ENCODE data around the gene LCE1B. TPM values are rescaled to one million over a fixed set of nuclear protein-coding genes. Genes with fewer than 3 reads are reported as not detected.
A peak's percentile ranks its signal among the peaks of the same experiment; 100 is the strongest.

Gene LCE1B
- polyA plus RNA-seq, 2 donors, result not detected

DNA sequence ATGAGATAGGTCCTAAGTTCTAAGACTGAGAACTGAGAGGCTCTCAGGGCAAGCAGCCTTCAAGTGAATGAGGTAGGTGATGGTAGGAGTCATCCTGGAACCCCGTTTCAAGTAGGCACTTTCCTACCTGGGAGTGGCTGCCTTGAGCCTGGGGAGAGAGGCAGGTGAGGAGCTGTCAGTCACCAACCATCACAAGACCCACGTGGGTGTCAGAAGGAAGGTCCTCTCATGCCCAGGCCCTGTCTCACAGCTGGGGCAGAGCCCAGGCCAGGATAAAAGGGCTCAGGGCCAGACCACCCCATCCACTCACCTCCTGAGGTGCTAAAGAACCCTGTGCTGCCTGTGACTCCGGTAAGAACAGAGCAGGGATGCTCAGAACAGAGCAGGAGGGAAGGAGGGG is 15.3 kb upstream of the LCE1B start, which contains the start of gene LCE1D:
Gene LCE1D (plus strand): TSS at position 301 of the 400 bp plus-strand sequence. CDS start 1,074 bp downstream, outside the sequence.
- Histone ChIP-seq H3K36me3 (ENCODE audit: control insufficient read depth in 2 of 2, insufficient read depth in 2 of 2, low read length in 1 of 2) (no peaks in the 10 kb centered on the region), H3K4me3 (ENCODE audit: low read depth in 1 of 2, low read length in 2 of 2) (no peak within 1 kb of the TSS), H3K4me1 (ENCODE audit: control insufficient read depth in 2 of 2, insufficient read depth in 2 of 2, low read length in 1 of 2) (no peaks in the 10 kb centered on the region), H3K27ac (ENCODE audit: low read depth in 2 of 2, low read length in 1 of 2) (no peak within 1 kb of the TSS), H3K9me3 (ENCODE audit: control insufficient read depth in 2 of 2, insufficient read depth in 1 of 2, low read depth in 1 of 2, low read length in 1 of 2) (no peaks in the 10 kb centered on the region), H3K27me3 (ENCODE audit: control insufficient read depth in 1 of 2, insufficient read depth in 2 of 2, low read length in 2 of 2) (no peaks in the 10 kb centered on the region)
- 29 to 54% methylated on average over 2 to 3 of the region's 3 CpGs for WGBS, 2 donors

DNA sequence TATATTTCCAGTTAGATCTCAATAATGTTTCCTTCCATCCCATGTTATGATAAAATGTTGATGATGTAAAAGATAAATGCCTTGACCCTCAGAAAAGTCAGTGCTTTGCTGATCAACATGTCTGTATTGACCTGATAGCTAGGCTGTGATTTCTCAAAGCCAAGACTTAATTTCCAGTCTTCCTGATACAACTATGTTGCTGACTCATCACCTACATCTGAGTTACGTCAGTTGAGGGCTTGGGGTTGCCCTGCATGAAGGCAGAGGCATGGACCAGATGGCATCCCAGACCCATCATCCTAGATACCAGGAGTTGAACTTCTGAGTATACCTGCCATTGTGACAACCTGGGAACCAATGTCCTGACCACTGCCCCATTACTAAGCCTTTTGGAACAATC is 10.4 kb upstream of the LCE1B start:
- Histone ChIP-seq H3K36me3 (ENCODE audit: control insufficient read depth in 2 of 2, insufficient read depth in 2 of 2, low read length in 1 of 2) (no peaks in the 10 kb centered on the region), H3K4me3 (ENCODE audit: low read depth in 1 of 2, low read length in 2 of 2) (no peak overlapping the region), H3K9me3 (ENCODE audit: control insufficient read depth in 2 of 2, insufficient read depth in 1 of 2, low read depth in 1 of 2, low read length in 1 of 2) (no peaks in the 10 kb centered on the region), H3K4me1 (ENCODE audit: control insufficient read depth in 2 of 2, insufficient read depth in 2 of 2, low read length in 1 of 2) (peaks cover under 1 to 1% of the 10 kb centered on the region in 2 donors), H3K27me3 (ENCODE audit: control insufficient read depth in 1 of 2, insufficient read depth in 2 of 2, low read length in 2 of 2) (no peaks in the 10 kb centered on the region), H3K27ac (ENCODE audit: low read depth in 2 of 2, low read length in 1 of 2) (no peak overlapping the region)
- 44 to 67% methylated on average over 1 of the region's 1 CpG for WGBS, 2 donors

DNA sequence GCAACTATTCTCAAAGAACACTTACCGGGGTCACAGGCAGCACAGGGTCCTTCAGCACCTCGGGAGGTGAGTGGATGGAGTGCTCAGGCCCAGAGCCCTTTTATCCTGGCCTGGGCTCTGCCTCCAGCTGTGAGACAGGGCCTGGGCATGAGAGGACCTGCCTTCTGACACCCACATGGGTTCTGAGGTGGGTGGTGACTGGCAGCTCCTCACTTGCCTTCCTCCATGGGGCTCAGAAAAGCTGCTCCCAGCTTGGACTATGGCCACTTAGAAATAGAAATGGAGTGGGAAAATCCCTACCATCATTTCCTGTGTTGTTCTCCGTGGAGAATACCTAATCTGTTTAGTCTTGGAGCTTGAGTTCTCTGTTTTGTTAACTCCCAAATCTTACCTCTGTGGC is 5.2 kb upstream of the LCE1B start, which contains the start of gene LCE1C:
Gene LCE1C (minus strand): TSS at position 76 of the 400 bp plus-strand sequence. CDS start 1,173 bp downstream, outside the sequence.
- Histone ChIP-seq H3K4me1 (ENCODE audit: control insufficient read depth in 2 of 2, insufficient read depth in 2 of 2, low read length in 1 of 2) (peaks cover 3 to 12% of the 10 kb centered on the region in 2 donors), H3K27ac (ENCODE audit: low read depth in 2 of 2, low read length in 1 of 2) (peak within 1 kb of the TSS in 1 of 2 donors; percentile 31), H3K9me3 (ENCODE audit: control insufficient read depth in 2 of 2, insufficient read depth in 1 of 2, low read depth in 1 of 2, low read length in 1 of 2) (no peaks in the 10 kb centered on the region), H3K36me3 (ENCODE audit: control insufficient read depth in 2 of 2, insufficient read depth in 2 of 2, low read length in 1 of 2) (no peaks in the 10 kb centered on the region), H3K4me3 (ENCODE audit: low read depth in 1 of 2, low read length in 2 of 2) (no peak within 1 kb of the TSS), H3K27me3 (ENCODE audit: control insufficient read depth in 1 of 2, insufficient read depth in 2 of 2, low read length in 2 of 2) (no peaks in the 10 kb centered on the region)
- WGBS, 2 donors, result 32% methylated on average over 3 of the region's 3 CpGs

DNA sequence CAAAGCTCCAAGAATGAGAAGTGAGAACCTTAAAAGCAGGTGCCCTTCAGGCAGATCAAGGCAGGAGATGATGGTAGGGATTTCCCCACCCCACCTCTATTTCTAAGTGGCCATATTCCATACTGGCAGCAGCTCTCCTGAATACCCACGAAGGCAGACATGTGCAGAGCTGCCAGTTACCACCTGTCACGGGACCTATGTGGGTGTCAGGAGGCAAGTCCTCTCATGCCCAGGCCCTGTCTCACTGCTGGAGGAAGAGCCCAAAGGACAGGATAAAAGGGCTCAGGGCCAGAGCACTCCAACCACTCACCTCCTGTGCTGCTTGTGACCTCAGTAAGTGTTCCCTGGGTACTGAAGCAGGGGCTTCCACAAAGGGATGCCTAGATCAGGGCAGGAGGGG is 721 bp upstream of the LCE1B start:
- peaks cover 3 to 12% of the 10 kb centered on the region in 2 donors for H3K4me1 ChIP-seq (ENCODE audit: control insufficient read depth in 2 of 2, insufficient read depth in 2 of 2, low read length in 1 of 2)
- WGBS, 2 donors, result 46 to 68% methylated on average over 2 of the region's 2 CpGs
- H3K36me3 ChIP-seq (ENCODE audit: control insufficient read depth in 2 of 2, insufficient read depth in 2 of 2, low read length in 1 of 2), result no peaks in the 10 kb centered on the region
- no peak overlapping the region for H3K27ac ChIP-seq (ENCODE audit: low read depth in 2 of 2, low read length in 1 of 2)
- H3K27me3 ChIP-seq (ENCODE audit: control insufficient read depth in 1 of 2, insufficient read depth in 2 of 2, low read length in 2 of 2), result no peaks in the 10 kb centered on the region
- H3K9me3 ChIP-seq (ENCODE audit: control insufficient read depth in 2 of 2, insufficient read depth in 1 of 2, low read depth in 1 of 2, low read length in 1 of 2), result no peaks in the 10 kb centered on the region
- no peak overlapping the region for H3K4me3 ChIP-seq (ENCODE audit: low read depth in 1 of 2, low read length in 2 of 2)

DNA sequence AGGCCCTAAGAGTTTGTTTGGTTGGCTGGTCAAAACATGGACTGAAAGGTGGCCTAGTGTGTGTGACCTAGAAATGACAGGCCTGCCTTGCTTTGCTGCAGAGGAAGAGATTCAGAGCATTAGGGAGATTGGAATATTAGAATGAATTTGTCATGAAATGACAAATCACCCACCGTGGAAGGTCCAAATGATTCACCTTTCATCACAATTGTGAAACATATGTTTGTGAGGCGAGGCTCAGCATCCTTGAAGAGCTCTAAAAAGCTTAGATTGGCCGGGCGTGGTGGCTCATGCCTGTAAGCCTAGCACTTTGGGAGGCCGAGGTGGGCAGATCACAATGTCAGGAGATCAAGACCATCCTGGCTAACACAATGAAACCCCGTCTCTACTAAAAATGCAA is 5.5 kb downstream of the LCE1B start:
- Histone ChIP-seq H3K27ac (ENCODE audit: low read depth in 2 of 2, low read length in 1 of 2) (no peak overlapping the region), H3K9me3 (ENCODE audit: control insufficient read depth in 2 of 2, insufficient read depth in 1 of 2, low read depth in 1 of 2, low read length in 1 of 2) (no peaks in the 10 kb centered on the region), H3K36me3 (ENCODE audit: control insufficient read depth in 2 of 2, insufficient read depth in 2 of 2, low read length in 1 of 2) (no peaks in the 10 kb centered on the region), H3K4me3 (ENCODE audit: low read depth in 1 of 2, low read length in 2 of 2) (no peak overlapping the region), H3K27me3 (ENCODE audit: control insufficient read depth in 1 of 2, insufficient read depth in 2 of 2, low read length in 2 of 2) (no peaks in the 10 kb centered on the region), H3K4me1 (ENCODE audit: control insufficient read depth in 2 of 2, insufficient read depth in 2 of 2, low read length in 1 of 2) (no peaks in the 10 kb centered on the region)
- 62 to 71% methylated on average over 6 of the region's 6 CpGs for WGBS, 2 donors

DNA sequence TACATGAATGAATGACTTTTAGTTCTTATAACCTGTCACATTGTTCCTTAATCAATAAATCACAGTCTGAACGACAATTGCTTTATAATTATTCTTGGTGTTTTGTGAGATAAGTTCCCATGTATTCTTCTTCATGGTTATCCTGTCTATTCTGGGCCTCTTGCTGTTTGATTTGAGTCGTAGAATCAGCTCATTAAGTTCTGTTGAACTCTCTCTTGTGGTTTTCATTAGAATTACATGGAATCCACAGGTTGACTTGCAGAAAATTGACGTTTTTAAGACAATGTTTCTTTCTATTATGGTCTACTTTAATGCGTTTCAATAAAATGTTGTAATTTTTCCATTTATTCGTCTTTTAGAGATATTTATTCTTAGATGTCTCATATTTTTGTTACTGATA is 11.5 kb downstream of the LCE1B start:
- no peak overlapping the region for H3K27ac ChIP-seq (ENCODE audit: low read depth in 2 of 2, low read length in 1 of 2)
- 45 to 57% methylated on average over 5 of the region's 5 CpGs for WGBS, 2 donors
- no peaks in the 10 kb centered on the region for H3K9me3 ChIP-seq (ENCODE audit: control insufficient read depth in 2 of 2, insufficient read depth in 1 of 2, low read depth in 1 of 2, low read length in 1 of 2)
- H3K4me3 ChIP-seq (ENCODE audit: low read depth in 1 of 2, low read length in 2 of 2), result no peak overlapping the region
- H3K27me3 ChIP-seq (ENCODE audit: control insufficient read depth in 1 of 2, insufficient read depth in 2 of 2, low read length in 2 of 2), result no peaks in the 10 kb centered on the region
- H3K36me3 ChIP-seq (ENCODE audit: control insufficient read depth in 2 of 2, insufficient read depth in 2 of 2, low read length in 1 of 2), result no peaks in the 10 kb centered on the region
- H3K4me1 ChIP-seq (ENCODE audit: control insufficient read depth in 2 of 2, insufficient read depth in 2 of 2, low read length in 1 of 2), result peaks cover 0 to 2% of the 10 kb centered on the region in 2 donors

DNA sequence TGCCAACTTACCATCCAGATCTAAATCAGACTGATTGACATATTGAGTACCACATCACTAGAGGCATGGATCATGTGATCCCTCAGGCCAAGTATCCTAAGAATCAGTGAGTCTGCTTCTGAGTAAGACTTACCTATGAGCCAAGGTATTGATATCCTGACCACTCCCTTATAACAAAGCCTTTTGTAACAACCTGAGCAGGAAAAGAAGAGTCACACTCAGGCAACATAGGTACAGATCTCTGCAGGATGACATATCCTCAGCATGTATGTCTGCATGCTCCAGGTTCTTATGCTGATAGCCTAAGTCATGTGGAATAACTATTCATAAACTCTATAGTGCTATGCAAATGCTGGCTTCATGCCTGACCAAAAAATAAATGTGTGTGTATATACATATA is 13.2 kb downstream of the LCE1B start:
- Histone ChIP-seq H3K27ac (ENCODE audit: low read depth in 2 of 2, low read length in 1 of 2) (no peak overlapping the region), H3K9me3 (ENCODE audit: control insufficient read depth in 2 of 2, insufficient read depth in 1 of 2, low read depth in 1 of 2, low read length in 1 of 2) (no peaks in the 10 kb centered on the region), H3K36me3 (ENCODE audit: control insufficient read depth in 2 of 2, insufficient read depth in 2 of 2, low read length in 1 of 2) (no peaks in the 10 kb centered on the region), H3K27me3 (ENCODE audit: control insufficient read depth in 1 of 2, insufficient read depth in 2 of 2, low read length in 2 of 2) (no peaks in the 10 kb centered on the region), H3K4me1 (ENCODE audit: control insufficient read depth in 2 of 2, insufficient read depth in 2 of 2, low read length in 1 of 2) (peaks cover 0 to 2% of the 10 kb centered on the region in 2 donors), H3K4me3 (ENCODE audit: low read depth in 1 of 2, low read length in 2 of 2) (no peak overlapping the region)

DNA sequence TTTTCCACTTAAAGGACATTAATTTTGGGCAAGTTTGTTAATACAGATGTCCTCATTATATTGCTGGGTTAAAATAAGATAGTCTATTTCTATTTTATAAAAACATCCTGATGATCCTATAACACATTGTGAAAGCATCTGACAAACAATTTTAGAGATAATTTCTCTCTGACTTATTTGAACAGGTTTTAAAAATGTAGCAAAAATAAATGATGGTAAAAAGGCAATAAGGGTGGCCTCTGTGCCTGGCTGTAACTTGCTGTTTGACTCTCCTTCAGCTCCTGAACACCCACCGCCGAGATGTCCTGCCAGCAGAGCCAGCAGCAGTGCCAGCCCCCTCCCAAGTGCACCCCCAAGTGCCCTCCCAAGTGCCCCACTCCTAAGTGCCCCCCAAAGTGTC is 15.4 kb downstream of the LCE1B start, which contains the start of gene LCE1A:
Gene LCE1A (plus strand): TSS at position 301 of the 400 bp plus-strand sequence. CDS start 0 bp downstream, at position 301.
- Histone ChIP-seq H3K4me3 (ENCODE audit: low read depth in 1 of 2, low read length in 2 of 2) (no peak within 1 kb of the TSS), H3K27ac (ENCODE audit: low read depth in 2 of 2, low read length in 1 of 2) (no peak within 1 kb of the TSS)
- 81 to 87% methylated on average over 2 of the region's 2 CpGs for WGBS, 2 donors

DNA sequence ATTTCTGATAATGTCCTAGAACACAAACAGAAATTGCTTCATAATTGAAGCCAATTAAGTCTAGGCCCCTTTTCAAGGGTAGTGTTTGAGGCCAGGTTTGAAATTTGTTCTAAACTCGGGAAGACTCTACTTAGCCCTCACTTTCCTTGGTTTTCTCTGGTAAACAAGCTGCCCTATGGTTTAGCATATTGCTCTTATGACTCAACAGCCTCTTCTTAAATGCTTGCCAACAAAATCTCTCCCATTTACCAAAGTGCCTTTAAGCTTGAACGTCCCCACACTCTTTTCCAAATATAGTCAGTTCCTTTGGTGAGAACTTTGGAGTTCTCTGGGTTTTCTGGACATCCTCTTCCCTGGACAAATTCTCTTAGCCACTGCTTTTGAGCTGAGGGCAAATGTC is 25.1 kb downstream of the LCE1B start:
- no peaks in the 10 kb centered on the region for H3K9me3 ChIP-seq (ENCODE audit: control insufficient read depth in 2 of 2, insufficient read depth in 1 of 2, low read depth in 1 of 2, low read length in 1 of 2)
- no peaks in the 10 kb centered on the region for H3K4me1 ChIP-seq (ENCODE audit: control insufficient read depth in 2 of 2, insufficient read depth in 2 of 2, low read length in 1 of 2)
- H3K36me3 ChIP-seq (ENCODE audit: control insufficient read depth in 2 of 2, insufficient read depth in 2 of 2, low read length in 1 of 2), result no peaks in the 10 kb centered on the region
- H3K27me3 ChIP-seq (ENCODE audit: control insufficient read depth in 1 of 2, insufficient read depth in 2 of 2, low read length in 2 of 2), result no peaks in the 10 kb centered on the region
- no peak overlapping the region for H3K4me3 ChIP-seq (ENCODE audit: low read depth in 1 of 2, low read length in 2 of 2)
- H3K27ac ChIP-seq (ENCODE audit: low read depth in 2 of 2, low read length in 1 of 2), result no peak overlapping the region
- WGBS, 2 donors, result 38 to 43% methylated on average over 2 of the region's 2 CpGs

More for the DNA sequence above, 15.4 kb downstream of the LCE1B start, which contains the start of gene LCE1A:
- no peaks in the 10 kb centered on the region for H3K27me3 ChIP-seq (ENCODE audit: control insufficient read depth in 1 of 2, insufficient read depth in 2 of 2, low read length in 2 of 2)
- no peaks in the 10 kb centered on the region for H3K9me3 ChIP-seq (ENCODE audit: control insufficient read depth in 2 of 2, insufficient read depth in 1 of 2, low read depth in 1 of 2, low read length in 1 of 2)
- peaks cover 0 to 2% of the 10 kb centered on the region in 2 donors for H3K4me1 ChIP-seq (ENCODE audit: control insufficient read depth in 2 of 2, insufficient read depth in 2 of 2, low read length in 1 of 2)
- H3K36me3 ChIP-seq (ENCODE audit: control insufficient read depth in 2 of 2, insufficient read depth in 2 of 2, low read length in 1 of 2), result no peaks in the 10 kb centered on the region

DNA sequence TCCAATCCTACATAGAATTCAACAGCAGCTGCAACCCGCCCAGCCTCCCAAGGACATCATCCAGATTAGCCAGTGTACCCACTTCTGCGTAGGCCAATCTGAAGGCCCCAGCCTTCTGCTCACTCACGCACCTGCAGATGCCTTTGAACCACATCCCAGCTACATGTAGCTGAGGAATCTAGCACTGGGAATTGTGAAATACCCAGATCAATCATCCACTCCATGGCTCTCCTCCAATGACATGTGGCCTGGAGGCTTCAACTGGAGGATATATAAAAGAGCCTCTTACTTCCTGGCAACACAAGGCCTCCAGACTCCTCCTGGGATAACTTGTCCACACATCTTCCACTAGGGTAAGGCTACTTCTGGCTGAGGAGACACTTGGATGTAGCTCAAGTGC is 30.8 kb downstream of the LCE1B start, which contains the start of gene LCE6A:
Gene LCE6A (plus strand): TSS at position 301 of the 400 bp plus-strand sequence. CDS start 665 bp downstream, outside the sequence.
- H3K27ac ChIP-seq (ENCODE audit: low read depth in 2 of 2, low read length in 1 of 2), result no peak within 1 kb of the TSS
- no peak within 1 kb of the TSS for H3K4me3 ChIP-seq (ENCODE audit: low read depth in 1 of 2, low read length in 2 of 2)
- no peaks in the 10 kb centered on the region for H3K4me1 ChIP-seq (ENCODE audit: control insufficient read depth in 2 of 2, insufficient read depth in 2 of 2, low read length in 1 of 2)
- WGBS, 2 donors, result 58 to 72% methylated on average over 3 of the region's 3 CpGs
- H3K9me3 ChIP-seq (ENCODE audit: control insufficient read depth in 2 of 2, insufficient read depth in 1 of 2, low read depth in 1 of 2, low read length in 1 of 2), result no peaks in the 10 kb centered on the region
- no peaks in the 10 kb centered on the region for H3K36me3 ChIP-seq (ENCODE audit: control insufficient read depth in 2 of 2, insufficient read depth in 2 of 2, low read length in 1 of 2)
- no peaks in the 10 kb centered on the region for H3K27me3 ChIP-seq (ENCODE audit: control insufficient read depth in 1 of 2, insufficient read depth in 2 of 2, low read length in 2 of 2)
